GM10266 (cell line): ENCODE data around the gene SMYD5.
"Not testable (repeated sequence)": the region's sequence is repeated elsewhere in the genome, so short reads cannot be mapped to it uniquely, and the experiment has no call there.

Experiments used
- DNase-seq: peaks from one replicate; pipeline ENCODE4 v3.0.0; 2012; ENCODE audit errors: extremely low spot score
- TF ChIP-seq, protein P1 (sequence below): IDR thresholded peaks from 2 replicates; pipeline ENCODE4 v1.5.1; 2012; ENCODE audit warnings: mild to moderate bottlenecking, low read depth; ENCODE audit not compliant: control insufficient read depth, insufficient read depth; ENCODE audit errors: missing control alignments

SMYD5 gene

DNA sequence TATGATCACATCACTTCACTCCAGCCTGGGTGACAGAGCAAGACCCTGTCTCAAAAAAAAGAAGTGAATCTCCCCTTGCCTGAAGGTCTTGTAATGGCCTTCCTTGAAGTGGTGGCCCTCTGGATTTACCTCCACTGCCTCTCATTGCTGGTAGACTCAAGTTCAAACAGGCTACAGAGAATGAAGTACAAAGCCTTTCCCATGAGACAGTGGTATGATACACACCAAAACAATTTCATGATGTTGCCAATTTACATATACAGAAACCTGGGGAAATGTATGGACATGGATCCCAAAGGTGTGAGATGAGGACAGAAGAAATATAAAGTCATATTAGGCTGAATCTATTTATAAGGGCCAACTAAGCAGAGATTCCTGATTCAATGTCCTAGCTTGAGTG lies 16.5 kb upstream of the SMYD5 start:
- TF ChIP-seq, protein P1, sequence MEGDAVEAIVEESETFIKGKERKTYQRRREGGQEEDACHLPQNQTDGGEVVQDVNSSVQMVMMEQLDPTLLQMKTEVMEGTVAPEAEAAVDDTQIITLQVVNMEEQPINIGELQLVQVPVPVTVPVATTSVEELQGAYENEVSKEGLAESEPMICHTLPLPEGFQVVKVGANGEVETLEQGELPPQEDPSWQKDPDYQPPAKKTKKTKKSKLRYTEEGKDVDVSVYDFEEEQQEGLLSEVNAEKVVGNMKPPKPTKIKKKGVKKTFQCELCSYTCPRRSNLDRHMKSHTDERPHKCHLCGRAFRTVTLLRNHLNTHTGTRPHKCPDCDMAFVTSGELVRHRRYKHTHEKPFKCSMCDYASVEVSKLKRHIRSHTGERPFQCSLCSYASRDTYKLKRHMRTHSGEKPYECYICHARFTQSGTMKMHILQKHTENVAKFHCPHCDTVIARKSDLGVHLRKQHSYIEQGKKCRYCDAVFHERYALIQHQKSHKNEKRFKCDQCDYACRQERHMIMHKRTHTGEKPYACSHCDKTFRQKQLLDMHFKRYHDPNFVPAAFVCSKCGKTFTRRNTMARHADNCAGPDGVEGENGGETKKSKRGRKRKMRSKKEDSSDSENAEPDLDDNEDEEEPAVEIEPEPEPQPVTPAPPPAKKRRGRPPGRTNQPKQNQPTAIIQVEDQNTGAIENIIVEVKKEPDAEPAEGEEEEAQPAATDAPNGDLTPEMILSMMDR = no peak
- no peak for DNase-seq

DNA sequence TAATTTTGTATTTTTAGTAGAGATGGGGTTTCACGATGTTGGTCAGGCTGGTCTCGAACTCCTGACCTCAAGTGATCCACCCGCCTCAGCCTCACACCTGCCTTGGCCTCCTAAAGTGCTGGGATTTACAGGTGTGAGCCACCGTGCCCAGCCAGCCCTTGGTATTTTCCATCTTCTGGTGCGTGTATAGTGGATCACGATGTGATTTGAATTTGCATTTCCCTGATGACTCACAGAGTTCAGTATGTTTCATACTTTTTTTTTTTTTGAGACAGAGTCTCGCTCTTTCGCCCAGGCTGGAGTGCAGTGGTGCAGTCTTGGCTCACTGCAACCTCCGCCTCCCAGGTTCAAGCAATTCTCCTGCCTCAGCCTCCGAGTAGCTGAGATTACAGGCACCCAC lies 13.8 kb upstream of the SMYD5 start:
- not testable (repeated sequence) for DNase-seq

DNA sequence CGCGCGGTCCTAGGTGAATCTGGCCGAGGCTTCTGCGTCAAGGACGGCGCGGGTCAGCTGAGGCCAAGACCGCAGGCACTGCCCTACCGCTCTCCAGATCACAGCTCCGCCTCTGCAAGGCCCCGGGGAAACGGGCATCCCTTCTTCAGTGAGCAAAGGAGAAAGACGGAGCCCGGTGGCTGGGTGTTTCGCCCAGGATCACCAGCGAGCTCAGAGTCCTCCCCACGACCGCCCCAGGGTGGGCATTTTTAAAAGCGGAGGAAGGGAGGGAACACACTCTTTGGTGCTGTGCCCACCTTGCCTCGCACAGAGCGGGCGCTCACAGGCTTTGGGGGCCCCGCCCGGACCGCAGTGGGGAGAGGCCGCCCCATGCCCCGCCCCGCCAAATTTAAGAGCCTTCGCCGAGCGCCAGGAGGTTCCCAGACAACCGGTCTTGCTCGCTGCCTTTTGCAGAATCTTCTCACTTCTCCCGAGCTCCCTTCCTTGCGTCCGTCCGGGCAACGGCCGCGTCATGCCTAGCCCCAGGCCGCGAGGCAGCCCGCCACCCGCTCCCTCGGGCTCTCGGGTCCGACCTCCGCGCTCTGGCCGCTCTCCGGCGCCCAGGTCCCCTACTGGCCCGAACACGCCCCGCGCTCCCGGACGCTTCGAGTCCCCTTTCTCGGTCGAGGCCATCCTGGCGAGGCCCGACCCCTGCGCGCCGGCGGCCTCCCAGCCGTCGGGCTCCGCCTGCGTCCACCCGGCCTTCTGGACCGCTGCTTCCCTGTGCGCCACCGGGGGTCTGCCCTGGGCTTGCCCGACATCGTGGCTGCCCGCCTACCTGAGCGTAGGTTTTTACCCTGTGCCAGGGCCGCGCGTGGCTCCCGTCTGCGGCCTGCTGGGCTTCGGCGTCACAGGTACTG lies 11.6 kb upstream of the SMYD5 start, which contains the start of gene NOTO:
TSS of gene NOTO (plus strand) at position 419 of the 899 bp plus-strand sequence. CDS start at position 512, 93 bp downstream.
- no peak for DNase-seq
- TF ChIP-seq, protein P1 = no peak

DNA sequence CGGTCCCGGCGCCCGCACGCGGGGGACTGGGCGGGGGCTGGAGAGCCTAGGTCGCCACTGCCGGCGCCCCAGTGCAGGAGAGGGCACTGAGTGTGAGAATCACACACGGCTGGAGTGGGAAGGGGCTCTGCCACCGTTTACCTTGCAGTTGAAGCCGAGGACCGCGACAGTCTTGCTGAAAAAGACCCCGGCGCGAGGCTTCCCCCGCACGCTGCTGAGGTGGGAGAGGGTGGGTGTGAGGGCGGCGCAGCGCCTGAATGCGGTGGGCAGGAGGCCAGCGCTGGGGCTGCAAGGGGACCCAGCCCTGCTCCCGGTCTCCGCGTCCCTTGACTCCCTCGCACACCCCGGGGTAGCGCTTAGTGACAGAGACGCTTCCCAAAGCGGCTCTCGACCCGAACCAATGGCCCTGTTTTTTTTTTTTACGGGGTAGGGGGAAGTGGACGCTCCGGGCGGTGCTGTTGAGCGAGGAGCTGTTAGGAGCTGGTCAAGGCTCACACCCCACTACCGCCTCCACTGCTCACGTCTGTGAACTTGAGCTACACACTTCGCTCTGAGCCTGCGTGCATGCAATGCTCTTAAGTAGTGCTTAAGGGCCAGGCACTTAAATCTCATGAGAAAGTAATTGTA lies 10.9 kb upstream of the SMYD5 start:
- TF ChIP-seq, protein P1 = no peak
- no peak for DNase-seq

DNA sequence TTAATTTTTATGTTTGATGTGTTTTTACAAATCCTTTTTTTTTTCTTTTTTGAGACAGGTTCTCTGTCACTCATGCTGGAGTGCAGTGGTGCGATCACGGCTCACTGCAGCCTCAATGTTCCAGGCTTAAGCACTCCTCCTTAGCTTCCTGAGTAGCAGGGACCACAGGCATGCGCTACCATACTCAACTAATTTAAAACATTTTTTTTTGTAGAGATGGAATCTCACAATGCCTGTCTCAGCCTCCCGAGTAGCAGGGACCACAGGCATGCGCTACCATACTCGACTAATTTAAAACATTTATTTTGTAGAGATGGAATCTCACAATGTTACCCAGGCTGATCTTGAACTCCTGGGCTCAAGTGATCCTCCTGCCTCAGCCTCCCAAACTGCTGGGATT lies 8.4 kb upstream of the SMYD5 start:
- TF ChIP-seq, protein P1 = no peak
- DNase-seq = no peak

DNA sequence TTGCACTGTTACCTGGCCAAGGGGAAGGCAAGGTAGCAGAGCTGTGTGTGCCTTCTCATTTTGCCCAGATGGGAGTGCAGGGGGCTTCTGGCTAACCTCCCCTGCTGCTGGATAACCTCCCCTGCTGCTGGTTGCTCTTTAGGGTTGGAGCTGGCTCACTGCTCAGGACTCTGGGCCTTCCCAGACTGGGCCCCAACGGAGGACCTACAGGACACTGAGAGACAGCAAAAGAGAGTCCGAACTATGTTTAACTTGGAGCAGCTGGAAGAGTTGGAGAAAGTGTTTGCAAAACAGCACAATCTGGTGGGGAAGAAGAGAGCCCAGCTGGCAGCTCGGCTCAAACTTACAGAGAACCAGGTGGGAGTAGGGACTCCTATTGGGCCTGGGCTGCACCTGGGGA lies 5.8 kb upstream of the SMYD5 start:
- DNase-seq = no peak
- TF ChIP-seq, protein P1 = no peak

DNA sequence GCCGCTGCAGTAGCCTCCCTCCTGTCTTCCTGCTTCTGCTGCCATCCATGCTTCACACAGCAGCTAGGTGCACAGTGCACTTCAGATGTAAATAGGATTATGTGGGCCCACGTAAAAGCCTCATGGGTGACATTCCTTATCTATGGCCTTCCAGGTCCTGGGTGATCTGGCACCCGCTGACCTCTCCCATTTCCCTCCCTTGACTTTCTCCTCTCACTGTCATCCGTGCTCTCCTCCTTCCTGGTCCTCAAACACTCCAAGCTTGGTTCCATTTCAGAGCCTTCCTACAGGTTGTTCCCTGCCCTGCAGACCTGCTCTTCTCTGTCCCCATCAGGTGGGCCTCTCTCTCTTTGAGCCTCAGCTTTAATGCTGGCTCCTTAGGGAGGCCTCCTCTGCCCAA lies 4.0 kb upstream of the SMYD5 start:
- no peak for DNase-seq
- TF ChIP-seq, protein P1 = no peak
